SJCRH30 (cell line): Measurements from ENCODE around the gene HNRNPC. TPM values are rescaled to one million over a fixed set of nuclear protein-coding genes. Genes with fewer than 3 reads are reported as not detected.
"Not testable (repeated sequence)": the region's sequence is repeated elsewhere in the genome, so short reads cannot be mapped to it uniquely, and the experiment has no call there.

ENCODE experiments used
- DNase-seq, 2 experiments: peaks; one replicate each; pipeline ENCODE4 v3.0.0-alpha.2; 2015 to 2020
- H3K27ac ChIP-seq: fragments of 250-450 bp; sonication (Bioruptor Pico); 2 replicates; pipeline ENCODE4 v1.5.1; 2020; ENCODE audit warnings: mild to moderate bottlenecking, moderate library complexity
- H3K27me3 ChIP-seq: fragments of 250-450 bp; sonication (Bioruptor Pico); 2 replicates; pipeline ENCODE4 v1.5.1; 2020; ENCODE audit warnings: mild to moderate bottlenecking, moderate library complexity
- H3K36me3 ChIP-seq: fragments of 250-450 bp; sonication (Bioruptor Pico); 2 replicates; pipeline ENCODE4 v1.5.1; 2020; ENCODE audit warnings: mild to moderate bottlenecking, moderate library complexity
- H3K4me1 ChIP-seq: fragments of 250-450 bp; sonication (Bioruptor Pico); 2 replicates; pipeline ENCODE4 v1.5.1; 2020; ENCODE audit warnings: mild to moderate bottlenecking, moderate library complexity
- H3K4me3 ChIP-seq: fragments of 250-450 bp; sonication (Bioruptor Pico); 2 replicates; pipeline ENCODE4 v1.5.1; 2020; ENCODE audit warnings: mild to moderate bottlenecking, moderate library complexity
- H3K9me3 ChIP-seq: fragments of 250-450 bp; sonication (Bioruptor Pico); replicated peaks from 2 replicates; pipeline ENCODE4 v1.5.1; 2020; ENCODE audit warnings: mild to moderate bottlenecking, moderate library complexity
- total RNA-seq: library from RNA; depleted of rRNA; stranded (reverse); fragments of >200 nt; shearing (Covaris generic); gene quantifications from 2 replicates; pipeline ENCODE4 v1.2.3, GENCODE V29; 2014

HNRNPC gene
- total RNA-seq, 1 experiment from 2014 or later, result 1,219 TPM

GRCh38 chr14:21287168-21287567 is 17.9 kb upstream of the HNRNPC start:
- H3K27ac ChIP-seq, result no peak overlapping the region
- H3K36me3 ChIP-seq, result no peaks in the 10 kb centered on the region
- H3K4me3 ChIP-seq, result no peak overlapping the region
- no peaks in the 10 kb centered on the region for H3K9me3 ChIP-seq
- H3K4me1 ChIP-seq, result no peaks in the 10 kb centered on the region
- no peaks in the 10 kb centered on the region for H3K27me3 ChIP-seq
- DNase-seq, result no peak

GRCh38 chr14:21286516-21286915 is 17.3 kb upstream of the HNRNPC start:
- H3K4me1 ChIP-seq, DNase-seq, H3K9me3 ChIP-seq, H3K27ac ChIP-seq, H3K36me3 ChIP-seq, H3K4me3 ChIP-seq, H3K27me3 ChIP-seq: not testable (repeated sequence)

GRCh38 chr14:21281917-21282316 is 12.7 kb upstream of the HNRNPC start:
- H3K4me1 ChIP-seq, H3K4me3 ChIP-seq, DNase-seq, H3K9me3 ChIP-seq, H3K27ac ChIP-seq, H3K36me3 ChIP-seq, H3K27me3 ChIP-seq: not testable (repeated sequence)

GRCh38 chr14:21279783-21280182 is 10.5 kb upstream of the HNRNPC start, which contains the start of gene RPGRIP1:
Gene RPGRIP1, plus strand, starts transcription at chr14:21280083. Its CDS starts 7,894 bp downstream, at chr14:21287977.
- Histone ChIP-seq H3K4me1 (no peaks in the 10 kb centered on the region), H3K27ac (no peak within 1 kb of the TSS), H3K4me3 (no peak within 1 kb of the TSS), H3K36me3 (no peaks in the 10 kb centered on the region), H3K27me3 (no peaks in the 10 kb centered on the region), H3K9me3 (no peaks in the 10 kb centered on the region)
- no peak for DNase-seq

GRCh38 chr14:21278632-21279031 is 9.4 kb upstream of the HNRNPC start:
- no peak overlapping the region for H3K27ac ChIP-seq
- DNase-seq, result no peak
- H3K9me3 ChIP-seq, result no peaks in the 10 kb centered on the region
- H3K36me3 ChIP-seq, result no peaks in the 10 kb centered on the region
- no peak overlapping the region for H3K4me3 ChIP-seq
- no peaks in the 10 kb centered on the region for H3K4me1 ChIP-seq
- no peaks in the 10 kb centered on the region for H3K27me3 ChIP-seq

GRCh38 chr14:21275261-21275858 is 6.1 kb upstream of the HNRNPC start:
- Histone ChIP-seq H3K27me3 (no peaks in the 10 kb centered on the region), H3K27ac (no peak overlapping the region), H3K36me3 (no peaks in the 10 kb centered on the region), H3K9me3 (no peaks in the 10 kb centered on the region), H3K4me1 (no peaks in the 10 kb centered on the region), H3K4me3 (no peak overlapping the region)
- DNase-seq, result no peak

- peaks cover 14% of the 10 kb centered on the region for H3K36me3 ChIP-seq
- H3K27ac ChIP-seq, H3K4me3 ChIP-seq, DNase-seq, H3K9me3 ChIP-seq, H3K4me1 ChIP-seq, H3K27me3 ChIP-seq: not testable (repeated sequence)
Measured at GRCh38 chr14:21272661-21273060, 3.4 kb upstream of the HNRNPC start.

- DNase-seq, result peak; percentile 38 to 61
- peak overlapping the region; percentile 90 for H3K4me3 ChIP-seq
- peaks cover 52% of the 10 kb centered on the region for H3K36me3 ChIP-seq
- H3K27me3 ChIP-seq, result no peaks in the 10 kb centered on the region
- peak overlapping the region; percentile 92 for H3K27ac ChIP-seq
- H3K4me1 ChIP-seq, result peaks cover 19% of the 10 kb centered on the region
- no peaks in the 10 kb centered on the region for H3K9me3 ChIP-seq
Measured at GRCh38 chr14:21268617-21269251, 508 bp downstream of the HNRNPC start.

- peak overlapping the region; percentile 92 for H3K27ac ChIP-seq
- DNase-seq, result no peak
- H3K27me3 ChIP-seq, result no peaks in the 10 kb centered on the region
- peak overlapping the region; percentile 90 for H3K4me3 ChIP-seq
- peaks cover 58% of the 10 kb centered on the region for H3K36me3 ChIP-seq
- peaks cover 19% of the 10 kb centered on the region for H3K4me1 ChIP-seq
- no peaks in the 10 kb centered on the region for H3K9me3 ChIP-seq
Measured at GRCh38 chr14:21267886-21268616, 1.2 kb downstream of the HNRNPC start.

- DNase-seq, result no peak
- Histone ChIP-seq H3K27me3 (no peaks in the 10 kb centered on the region), H3K27ac (no peak overlapping the region), H3K9me3 (no peaks in the 10 kb centered on the region), H3K4me1 (peaks cover 19% of the 10 kb centered on the region), H3K4me3 (peak overlapping the region; percentile 90), H3K36me3 (peaks cover 65% of the 10 kb centered on the region)
Measured at GRCh38 chr14:21267431-21267845, 1.8 kb downstream of the HNRNPC start.

GRCh38 chr14:21264025-21264801 is 5.0 kb downstream of the HNRNPC start:
- H3K4me3 ChIP-seq, result no peak overlapping the region
- H3K4me1 ChIP-seq, result peaks cover 16% of the 10 kb centered on the region
- no peaks in the 10 kb centered on the region for H3K27me3 ChIP-seq
- H3K27ac ChIP-seq, result no peak overlapping the region
- no peak for DNase-seq
- H3K36me3 ChIP-seq, result peaks cover 91% of the 10 kb centered on the region
- no peaks in the 10 kb centered on the region for H3K9me3 ChIP-seq

GRCh38 chr14:21263284-21264024 is 5.8 kb downstream of the HNRNPC start:
- peaks cover 16% of the 10 kb centered on the region for H3K4me1 ChIP-seq
- H3K4me3 ChIP-seq, result no peak overlapping the region
- peaks cover 92% of the 10 kb centered on the region for H3K36me3 ChIP-seq
- no peaks in the 10 kb centered on the region for H3K27me3 ChIP-seq
- DNase-seq, result no peak
- H3K27ac ChIP-seq, result no peak overlapping the region
- no peaks in the 10 kb centered on the region for H3K9me3 ChIP-seq

- Histone ChIP-seq H3K4me1 (peaks cover 16% of the 10 kb centered on the region), H3K4me3 (no peak overlapping the region), H3K27ac (no peak overlapping the region), H3K27me3 (no peaks in the 10 kb centered on the region), H3K9me3 (no peaks in the 10 kb centered on the region), H3K36me3 (peaks cover 91% of the 10 kb centered on the region)
- no peak for DNase-seq
Measured at GRCh38 chr14:21262410-21262809, 6.8 kb downstream of the HNRNPC start.

- DNase-seq, result no peak
- H3K4me3 ChIP-seq, result no peak overlapping the region
- peaks cover 92% of the 10 kb centered on the region for H3K36me3 ChIP-seq
- H3K27ac ChIP-seq, result no peak overlapping the region
- H3K27me3 ChIP-seq, result no peaks in the 10 kb centered on the region
- H3K9me3 ChIP-seq, result no peaks in the 10 kb centered on the region
- H3K4me1 ChIP-seq, result peaks cover 16% of the 10 kb centered on the region
Measured at GRCh38 chr14:21261824-21262223, 7.4 kb downstream of the HNRNPC start.
